Measurements from ENCODE around the gene NRBF2. TPM values are rescaled to one million over a fixed set of nuclear protein-coding genes. Genes with fewer than 3 reads are reported as not detected.

The NRBF2 gene
- total and polyA plus RNA-seq, 9 of the 15 experiments (the other 6 are each of a cell fraction or from before 2014, with no cell fraction given): 20.8 to 52.1 (median 30.5) TPM

DNA sequence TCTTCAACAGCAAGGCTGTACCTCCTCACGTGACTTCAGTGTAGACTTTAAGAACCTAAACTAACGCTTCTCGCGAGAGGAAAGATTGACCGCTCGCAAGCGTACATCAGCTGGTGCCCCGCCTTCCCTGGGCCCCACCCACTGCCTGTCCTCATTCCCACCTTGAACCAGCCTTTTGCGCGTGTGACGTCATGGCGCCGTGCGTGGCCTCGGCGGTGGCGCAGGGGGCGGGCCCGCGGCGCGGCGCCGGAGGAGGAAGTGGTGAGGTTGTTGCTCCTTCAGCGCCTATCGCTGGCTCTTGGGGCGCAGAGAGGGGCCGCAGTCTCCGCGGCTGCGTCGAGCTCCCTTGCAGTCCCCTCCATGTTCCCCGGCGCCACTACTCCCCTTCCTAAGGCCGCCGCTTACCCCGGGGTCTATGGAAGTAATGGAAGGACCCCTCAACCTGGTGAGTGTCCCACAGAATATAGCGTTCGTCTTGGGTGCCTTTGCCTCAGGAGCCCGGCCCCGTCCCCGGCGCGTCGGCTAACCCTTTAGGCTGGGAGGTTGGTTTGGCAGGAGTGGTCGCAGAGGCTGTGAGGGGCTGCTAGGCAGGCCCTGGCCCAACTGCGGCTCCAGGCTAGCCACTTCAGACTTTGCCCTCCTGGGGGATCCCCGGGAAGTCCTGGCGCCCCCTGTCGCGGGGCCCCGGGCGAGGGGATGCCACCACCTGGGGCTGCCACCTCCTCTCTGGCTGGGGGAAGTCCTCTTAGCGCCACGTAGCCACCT, at the start of gene NRBF2 (continued):
- TF ChIP-seq, protein P1, sequence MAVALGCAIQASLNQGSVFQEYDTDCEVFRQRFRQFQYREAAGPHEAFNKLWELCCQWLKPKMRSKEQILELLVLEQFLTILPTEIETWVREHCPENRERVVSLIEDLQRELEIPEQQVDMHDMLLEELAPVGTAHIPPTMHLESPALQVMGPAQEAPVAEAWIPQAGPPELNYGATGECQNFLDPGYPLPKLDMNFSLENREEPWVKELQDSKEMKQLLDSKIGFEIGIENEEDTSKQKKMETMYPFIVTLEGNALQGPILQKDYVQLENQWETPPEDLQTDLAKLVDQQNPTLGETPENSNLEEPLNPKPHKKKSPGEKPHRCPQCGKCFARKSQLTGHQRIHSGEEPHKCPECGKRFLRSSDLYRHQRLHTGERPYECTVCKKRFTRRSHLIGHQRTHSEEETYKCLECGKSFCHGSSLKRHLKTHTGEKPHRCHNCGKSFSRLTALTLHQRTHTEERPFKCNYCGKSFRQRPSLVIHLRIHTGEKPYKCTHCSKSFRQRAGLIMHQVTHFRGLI (CRISPR knock-in tag; IDR thresholded peaks at IDR 0.05): no peak
- TF ChIP-seq, protein P2, sequence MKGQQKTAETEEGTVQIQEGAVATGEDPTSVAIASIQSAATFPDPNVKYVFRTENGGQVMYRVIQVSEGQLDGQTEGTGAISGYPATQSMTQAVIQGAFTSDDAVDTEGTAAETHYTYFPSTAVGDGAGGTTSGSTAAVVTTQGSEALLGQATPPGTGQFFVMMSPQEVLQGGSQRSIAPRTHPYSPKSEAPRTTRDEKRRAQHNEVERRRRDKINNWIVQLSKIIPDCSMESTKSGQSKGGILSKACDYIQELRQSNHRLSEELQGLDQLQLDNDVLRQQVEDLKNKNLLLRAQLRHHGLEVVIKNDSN (CRISPR knock-in tag; IDR thresholded peaks at IDR 0.05): peak; percentile 100
- TF ChIP-seq PHF20 (IDR thresholded peaks at IDR 0.05; ENCODE audit: partially characterized antibody): peak; percentile 54
- TF ChIP-seq CBFA2T2 (conservative IDR thresholded peaks at IDR 0.05): peak; percentile 73
- no peak for TF ChIP-seq MEF2A (IDR thresholded peaks at IDR 0.05; ENCODE audit: control insufficient read depth, low read depth, low read length)
- TF ChIP-seq BDP1 (IDR thresholded peaks at IDR 0.05; ENCODE audit: insufficient read depth, insufficient read length): no peak
- peak; percentile 69; the same call in 1 of the 2 replicates for TF ChIP-seq SMARCC2 (IDR thresholded peaks at IDR 0.05; ENCODE audit: low read depth)
- TF ChIP-seq SAFB2 (IDR thresholded peaks at IDR 0.05; ENCODE audit: borderline replicate concordance, low read depth, low read length, severe bottlenecking): no peak
- peak; percentile 69 for TF ChIP-seq ATF1 (CRISPR knock-in tag; IDR thresholded peaks at IDR 0.05)
- TF ChIP-seq ATF1 (tag; IDR thresholded peaks at IDR 0.05): peak; percentile 99
- TF ChIP-seq JUNB (CRISPR knock-in tag; conservative IDR thresholded peaks at IDR 0.05): peak; percentile 71
- TF ChIP-seq SMAD3 (CRISPR knock-in tag; conservative IDR thresholded peaks at IDR 0.05): no peak; the same call in 1 of the 2 replicates
- TF ChIP-seq, protein P3, sequence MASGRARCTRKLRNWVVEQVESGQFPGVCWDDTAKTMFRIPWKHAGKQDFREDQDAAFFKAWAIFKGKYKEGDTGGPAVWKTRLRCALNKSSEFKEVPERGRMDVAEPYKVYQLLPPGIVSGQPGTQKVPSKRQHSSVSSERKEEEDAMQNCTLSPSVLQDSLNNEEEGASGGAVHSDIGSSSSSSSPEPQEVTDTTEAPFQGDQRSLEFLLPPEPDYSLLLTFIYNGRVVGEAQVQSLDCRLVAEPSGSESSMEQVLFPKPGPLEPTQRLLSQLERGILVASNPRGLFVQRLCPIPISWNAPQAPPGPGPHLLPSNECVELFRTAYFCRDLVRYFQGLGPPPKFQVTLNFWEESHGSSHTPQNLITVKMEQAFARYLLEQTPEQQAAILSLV (tag; IDR thresholded peaks at IDR 0.05): no peak
- TF ChIP-seq, protein P4, sequence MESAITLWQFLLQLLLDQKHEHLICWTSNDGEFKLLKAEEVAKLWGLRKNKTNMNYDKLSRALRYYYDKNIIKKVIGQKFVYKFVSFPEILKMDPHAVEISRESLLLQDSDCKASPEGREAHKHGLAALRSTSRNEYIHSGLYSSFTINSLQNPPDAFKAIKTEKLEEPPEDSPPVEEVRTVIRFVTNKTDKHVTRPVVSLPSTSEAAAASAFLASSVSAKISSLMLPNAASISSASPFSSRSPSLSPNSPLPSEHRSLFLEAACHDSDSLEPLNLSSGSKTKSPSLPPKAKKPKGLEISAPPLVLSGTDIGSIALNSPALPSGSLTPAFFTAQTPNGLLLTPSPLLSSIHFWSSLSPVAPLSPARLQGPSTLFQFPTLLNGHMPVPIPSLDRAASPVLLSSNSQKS (CRISPR knock-in tag; IDR thresholded peaks at IDR 0.05): no peak
- TF ChIP-seq RBM25 (IDR thresholded peaks at IDR 0.05; ENCODE audit: low read depth, low read length, severe bottlenecking): peak; percentile 85
- TF ChIP-seq POLR3G (IDR thresholded peaks at IDR 0.05; ENCODE audit: extremely low read depth, insufficient read length, insufficient replicate concordance): no peak
- peak in 1 of 2 experiments; percentile 18; a peak in 1 of 4 replicates for TF ChIP-seq ETV6 (IDR thresholded peaks at IDR 0.05; ENCODE audit: borderline replicate concordance in 1 of 2, low read depth in 2 of 2, low read length in 1 of 2)
- TF ChIP-seq ETV6 (CRISPR knock-in tag; IDR thresholded peaks at IDR 0.05; ENCODE audit: borderline replicate concordance): no peak
- no peak for TF ChIP-seq NFE2 (IDR thresholded peaks at IDR 0.05; ENCODE audit: low read depth)
- peak; percentile 17 to 49; a peak in 1 of 4 replicates for TF ChIP-seq SRF (CRISPR knock-in tag; IDR thresholded peaks at IDR 0.05)
- no peak for TF ChIP-seq FOS (IDR thresholded peaks at IDR 0.05; ENCODE audit: extremely low read depth, insufficient read length)
